Liver (tissue), 9 donors: ENCODE data around the gene ZNF862. TPM values are rescaled to one million over a fixed set of nuclear protein-coding genes. Genes with fewer than 3 reads are reported as not detected.

Experiments used
- DNase-seq: peaks from one replicate; pipeline ENCODE4 v3.0.0-alpha.2; 2017; ENCODE audit warnings: low spot score
- H3K27ac ChIP-seq, 2 donors: one replicate each; pipeline ENCODE4 v1.7.0; 2013; ENCODE audit warnings: inconsistent platforms in 2 of 2, low read length in 2 of 2, control low read depth in 1 of 2, low read depth in 1 of 2, mild to moderate bottlenecking in 1 of 2
- H3K27me3 ChIP-seq, 4 donors: one replicate each; pipeline versions ENCODE4 v1.6.1 to v1.7.0; 2013; ENCODE audit warnings: low read length in 3 of 4, inconsistent platforms in 1 of 4, mild to moderate bottlenecking in 1 of 4, moderate library complexity in 1 of 4; ENCODE audit not compliant: control insufficient read depth in 4 of 4, insufficient read depth in 4 of 4
- H3K36me3 ChIP-seq, 4 donors: one replicate each; pipeline versions ENCODE4 v1.6.1 to v1.7.0; 2013; ENCODE audit warnings: low read length in 3 of 4, mild to moderate bottlenecking in 3 of 4, low read depth in 1 of 4, moderate library complexity in 1 of 4; ENCODE audit not compliant: control insufficient read depth in 4 of 4, insufficient read depth in 3 of 4
- H3K4me1 ChIP-seq, 4 donors: one replicate each; pipeline versions ENCODE4 v1.6.1 to v1.7.0; 2013; ENCODE audit warnings: low read length in 3 of 4, mild to moderate bottlenecking in 3 of 4, moderate library complexity in 1 of 4; ENCODE audit not compliant: control insufficient read depth in 4 of 4, insufficient read depth in 4 of 4
- H3K4me3 ChIP-seq, 3 donors: one replicate each; pipeline versions ENCODE4 v1.6.1 to v1.7.0; 2013; ENCODE audit warnings: low read length in 3 of 3, control low read depth in 1 of 3, low read depth in 1 of 3, mild to moderate bottlenecking in 1 of 3
- H3K9ac ChIP-seq, 2 donors: one replicate each; pipeline ENCODE4 v1.7.0; 2013; ENCODE audit warnings: low read length in 2 of 2, mild to moderate bottlenecking in 2 of 2, moderate library complexity in 2 of 2, control low read depth in 1 of 2, low read depth in 1 of 2
- H3K9me3 ChIP-seq, 4 donors: one replicate each; pipeline versions ENCODE4 v1.6.1 to v1.7.0; 2013; ENCODE audit warnings: low read length in 3 of 4; ENCODE audit not compliant: control insufficient read depth in 4 of 4
- ATF3 ChIP-seq: IDR thresholded peaks from 2 replicates; pipeline ENCODE4 v1.6.1; 2016; ENCODE audit warnings: antibody characterized with exemption
- CTCF ChIP-seq: fragments of 150-350 bp; IDR thresholded peaks from 2 replicates; pipeline ENCODE4 v1.5.1; 2017; ENCODE audit warnings: improper control_type of control experiment, low read depth, low read length; ENCODE audit not compliant: missing input control
- EGR1 ChIP-seq, 2 donors: IDR thresholded peaks; 2 replicates each; pipeline ENCODE4 v1.6.1; 2016 to 2018; ENCODE audit warnings: antibody characterized with exemption in 2 of 2, low read depth in 2 of 2
- FOXA1 ChIP-seq: IDR thresholded peaks from 2 replicates; pipeline ENCODE4 v1.6.1; 2016; ENCODE audit warnings: antibody characterized with exemption
- FOXA2 ChIP-seq: IDR thresholded peaks from 2 replicates; pipeline ENCODE4 v1.6.1; 2016; ENCODE audit warnings: antibody characterized with exemption
- GABPA ChIP-seq, 2 donors: IDR thresholded peaks in 1 of 2; conservative IDR thresholded peaks in 1 of 2; 2 replicates each; pipeline ENCODE4 v1.6.1; 2016; ENCODE audit warnings: antibody characterized with exemption in 2 of 2, mild to moderate bottlenecking in 1 of 2, moderate library complexity in 1 of 2
- HNF4A ChIP-seq, 2 donors: conservative IDR thresholded peaks; 2 replicates each; pipeline ENCODE4 v1.6.1; 2016; ENCODE audit warnings: antibody characterized with exemption in 2 of 2, mild to moderate bottlenecking in 2 of 2
- HNF4G ChIP-seq: IDR thresholded peaks from 2 replicates; pipeline ENCODE4 v1.6.1; 2016; ENCODE audit warnings: antibody characterized with exemption
- JUND ChIP-seq, 2 donors: IDR thresholded peaks; 2 replicates each; pipeline ENCODE4 v1.6.1; 2016; ENCODE audit warnings: antibody characterized with exemption in 2 of 2
- NR2F2 ChIP-seq: IDR thresholded peaks from 2 replicates; pipeline ENCODE4 v1.6.1; 2016; ENCODE audit warnings: antibody characterized with exemption
- RAD21 ChIP-seq, 2 donors: IDR thresholded peaks; 2 replicates each; pipeline ENCODE4 v1.6.1; 2016; ENCODE audit warnings: antibody characterized with exemption in 2 of 2, mild to moderate bottlenecking in 2 of 2
- RXRA ChIP-seq, 2 donors: IDR thresholded peaks; 2 replicates each; pipeline ENCODE4 v1.6.1; 2017 to 2018; ENCODE audit warnings: antibody characterized with exemption in 2 of 2, mild to moderate bottlenecking in 1 of 2
- SP1 ChIP-seq: IDR thresholded peaks from 2 replicates; pipeline ENCODE4 v1.6.1; 2018; ENCODE audit warnings: antibody characterized with exemption, mild to moderate bottlenecking
- TAF1 ChIP-seq: conservative IDR thresholded peaks from 2 replicates; pipeline ENCODE4 v1.6.1; 2016; ENCODE audit warnings: antibody characterized with exemption, mild to moderate bottlenecking
- YY1 ChIP-seq: IDR thresholded peaks from 2 replicates; pipeline ENCODE4 v1.6.1; 2016; ENCODE audit warnings: antibody characterized with exemption, mild to moderate bottlenecking
- whole genome bisulfite sequencing: extraction: QIAGEN DNeasy Blood & Tissue Kit; methylation state at CpG from one replicate; pipeline ENCODE4 v1.1.7; 2013; 5-methylcytosine and 5-hydroxymethylcytosine counted together
- polyA plus RNA-seq, 2 donors: library from polyadenylated mRNA; stranded (reverse) in 1 of 2; unstranded in 1 of 2; fragments of 200-250 nt in 1 of 2; fragments of >200 nt in 1 of 2; fragmentation: Nextera tagmentation in 1 of 2; extraction: Ambion mirVana in 1 of 2; gene quantifications; one replicate each; pipeline versions ENCODE4 v1.2.1 to v1.2.3, GENCODE V29; 2013 to 2015
- total RNA-seq, 2 donors: library from RNA; depleted of rRNA; stranded (reverse); fragments of >200 nt; gene quantifications; one replicate each; pipeline ENCODE4 v1.2.3, GENCODE V29; 2014
- TF ChIP-seq, protein P1 (sequence below): IDR thresholded peaks from 2 replicates; pipeline ENCODE4 v1.6.1; 2016; ENCODE audit warnings: antibody characterized with exemption
- TF ChIP-seq, protein P2 (sequence below): IDR thresholded peaks from 2 replicates; pipeline ENCODE4 v1.6.1; 2016; ENCODE audit warnings: antibody characterized with exemption
- TF ChIP-seq, protein P3 (sequence below): IDR thresholded peaks from 2 replicates; pipeline ENCODE4 v1.6.1; 2016; ENCODE audit warnings: antibody characterized with exemption, mild to moderate bottlenecking
- donor health status: healthy.
- donor health status: healthy.
- donor health status: healthy.
- donor health status: healthy.
- donor health status: healthy.

ZNF862 gene
- total and polyA plus RNA-seq, 4 donors = 1.9 to 9.4 (median 3.8) TPM

DNA sequence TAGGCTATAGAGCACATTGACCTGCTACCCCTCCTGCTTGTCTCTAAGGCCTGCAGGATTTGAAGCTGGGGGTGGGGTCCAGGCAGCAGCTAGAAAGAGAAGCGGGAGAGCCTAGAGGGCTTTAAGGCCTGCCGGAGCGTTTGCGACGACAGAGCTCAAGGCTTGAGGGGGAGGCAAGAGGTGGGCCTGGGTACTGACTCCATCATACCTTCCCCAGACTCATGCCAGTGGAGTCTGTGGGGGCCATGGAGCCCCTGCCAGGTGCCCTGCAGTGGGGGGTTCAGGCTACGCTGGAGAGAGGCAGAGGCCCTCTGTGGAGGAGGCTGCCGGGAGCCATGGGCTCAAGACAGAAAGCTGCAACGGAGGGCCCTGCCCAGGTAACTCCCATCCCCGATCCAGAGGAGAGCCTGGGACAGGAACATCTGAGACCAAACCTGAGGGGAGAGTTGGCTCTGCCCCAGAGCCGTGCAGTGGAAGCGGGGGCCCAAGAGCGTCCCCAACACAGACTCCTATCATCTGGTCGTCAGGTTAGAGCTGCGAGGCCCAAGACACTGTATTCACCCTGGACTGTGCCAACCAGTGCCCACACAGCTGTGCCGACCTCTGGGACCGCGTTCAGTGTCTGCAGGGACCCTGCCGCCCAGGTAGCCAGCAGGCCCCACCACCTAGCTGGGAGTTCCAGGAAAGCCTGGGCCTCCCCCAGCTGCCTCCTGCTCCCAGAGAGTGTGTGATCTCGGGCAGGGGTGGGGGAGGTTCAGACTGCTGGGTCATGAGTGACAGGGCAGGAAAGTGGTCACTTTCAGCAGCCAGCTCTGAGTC is 13.2 kb upstream of the ZNF862 start:
- Histone ChIP-seq H3K4me1 (peaks cover 0 to 17% (median 7%) of the 10 kb centered on the region in 4 donors), H3K27ac (no peak overlapping the region), H3K36me3 (peaks cover 0 to 2% (median 0%) of the 10 kb centered on the region in 4 donors), H3K9ac (no peak overlapping the region), H3K4me3 (no peak overlapping the region), H3K27me3 (no peaks in the 10 kb centered on the region), H3K9me3 (no peaks in the 10 kb centered on the region)
- no peak for DNase-seq
- 98% methylated on average over 19 of the region's 19 CpGs for WGBS
- no peak for TF ChIP-seq FOXA1
- no peak for TF ChIP-seq NR2F2

- H3K4me3 ChIP-seq = no peak overlapping the region
- H3K36me3 ChIP-seq = peaks cover 0 to 2% (median 0%) of the 10 kb centered on the region in 4 donors
- no peak for DNase-seq
- H3K27me3 ChIP-seq = no peaks in the 10 kb centered on the region
- H3K27ac ChIP-seq = no peak overlapping the region
- WGBS = 89% methylated on average over 19 of the region's 19 CpGs
- no peak overlapping the region for H3K9ac ChIP-seq
- peaks cover 0 to 17% (median 7%) of the 10 kb centered on the region in 4 donors for H3K4me1 ChIP-seq
- H3K9me3 ChIP-seq = no peaks in the 10 kb centered on the region
- TF ChIP-seq EGR1 (IDR thresholded peaks at IDR 0.05; ENCODE audit: low read depth in 2 of 2) (no peak), ATF3 (no peak), HNF4G (no peak), TAF1 (no peak), RAD21 (IDR thresholded peaks at IDR 0.05) (no peak), JUND (IDR thresholded peaks at IDR 0.05) (no peak), RXRA (IDR thresholded peaks at IDR 0.05) (no peak), NR2F2 (no peak), SP1 (no peak), HNF4A (conservative IDR thresholded peaks at IDR 0.05) (no peak), FOXA2 (no peak), CTCF (no peak), FOXA1 (no peak), YY1 (no peak), GABPA (IDR thresholded peaks at IDR 0.05 in 1 of 2, conservative IDR thresholded peaks at IDR 0.05 in 1 of 2) (no peak)
- TF ChIP-seq, protein P1, sequence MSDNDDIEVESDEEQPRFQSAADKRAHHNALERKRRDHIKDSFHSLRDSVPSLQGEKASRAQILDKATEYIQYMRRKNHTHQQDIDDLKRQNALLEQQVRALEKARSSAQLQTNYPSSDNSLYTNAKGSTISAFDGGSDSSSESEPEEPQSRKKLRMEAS = no peak
- TF ChIP-seq, protein P2, sequence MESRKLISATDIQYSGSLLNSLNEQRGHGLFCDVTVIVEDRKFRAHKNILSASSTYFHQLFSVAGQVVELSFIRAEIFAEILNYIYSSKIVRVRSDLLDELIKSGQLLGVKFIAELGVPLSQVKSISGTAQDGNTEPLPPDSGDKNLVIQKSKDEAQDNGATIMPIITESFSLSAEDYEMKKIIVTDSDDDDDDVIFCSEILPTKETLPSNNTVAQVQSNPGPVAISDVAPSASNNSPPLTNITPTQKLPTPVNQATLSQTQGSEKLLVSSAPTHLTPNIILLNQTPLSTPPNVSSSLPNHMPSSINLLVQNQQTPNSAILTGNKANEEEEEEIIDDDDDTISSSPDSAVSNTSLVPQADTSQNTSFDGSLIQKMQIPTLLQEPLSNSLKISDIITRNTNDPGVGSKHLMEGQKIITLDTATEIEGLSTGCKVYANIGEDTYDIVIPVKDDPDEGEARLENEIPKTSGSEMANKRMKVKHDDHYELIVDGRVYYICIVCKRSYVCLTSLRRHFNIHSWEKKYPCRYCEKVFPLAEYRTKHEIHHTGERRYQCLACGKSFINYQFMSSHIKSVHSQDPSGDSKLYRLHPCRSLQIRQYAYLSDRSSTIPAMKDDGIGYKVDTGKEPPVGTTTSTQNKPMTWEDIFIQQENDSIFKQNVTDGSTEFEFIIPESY = no peak
- TF ChIP-seq, protein P3, sequence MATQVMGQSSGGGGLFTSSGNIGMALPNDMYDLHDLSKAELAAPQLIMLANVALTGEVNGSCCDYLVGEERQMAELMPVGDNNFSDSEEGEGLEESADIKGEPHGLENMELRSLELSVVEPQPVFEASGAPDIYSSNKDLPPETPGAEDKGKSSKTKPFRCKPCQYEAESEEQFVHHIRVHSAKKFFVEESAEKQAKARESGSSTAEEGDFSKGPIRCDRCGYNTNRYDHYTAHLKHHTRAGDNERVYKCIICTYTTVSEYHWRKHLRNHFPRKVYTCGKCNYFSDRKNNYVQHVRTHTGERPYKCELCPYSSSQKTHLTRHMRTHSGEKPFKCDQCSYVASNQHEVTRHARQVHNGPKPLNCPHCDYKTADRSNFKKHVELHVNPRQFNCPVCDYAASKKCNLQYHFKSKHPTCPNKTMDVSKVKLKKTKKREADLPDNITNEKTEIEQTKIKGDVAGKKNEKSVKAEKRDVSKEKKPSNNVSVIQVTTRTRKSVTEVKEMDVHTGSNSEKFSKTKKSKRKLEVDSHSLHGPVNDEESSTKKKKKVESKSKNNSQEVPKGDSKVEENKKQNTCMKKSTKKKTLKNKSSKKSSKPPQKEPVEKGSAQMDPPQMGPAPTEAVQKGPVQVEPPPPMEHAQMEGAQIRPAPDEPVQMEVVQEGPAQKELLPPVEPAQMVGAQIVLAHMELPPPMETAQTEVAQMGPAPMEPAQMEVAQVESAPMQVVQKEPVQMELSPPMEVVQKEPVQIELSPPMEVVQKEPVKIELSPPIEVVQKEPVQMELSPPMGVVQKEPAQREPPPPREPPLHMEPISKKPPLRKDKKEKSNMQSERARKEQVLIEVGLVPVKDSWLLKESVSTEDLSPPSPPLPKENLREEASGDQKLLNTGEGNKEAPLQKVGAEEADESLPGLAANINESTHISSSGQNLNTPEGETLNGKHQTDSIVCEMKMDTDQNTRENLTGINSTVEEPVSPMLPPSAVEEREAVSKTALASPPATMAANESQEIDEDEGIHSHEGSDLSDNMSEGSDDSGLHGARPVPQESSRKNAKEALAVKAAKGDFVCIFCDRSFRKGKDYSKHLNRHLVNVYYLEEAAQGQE = no peak
Measured at GRCh38 chr7:149825567-149826343, 12.4 kb upstream of the ZNF862 start.
